Thyroid gland (tissue), 4 donors: ENCODE data around the gene KRTAP5-8.

Experiments used
- CTCF ChIP-seq, 6 experiments: fragments of 200-600 bp in 3 of 6; fragments of 450-650 bp in 3 of 6; sonication (generic) in 3 of 6; IDR thresholded peaks; one replicate each; pipeline ENCODE4 v1.5.1; 2016 to 2019; ENCODE audit warnings: antibody characterized with exemption in 6 of 6, mild to moderate bottlenecking in 2 of 6, inconsistent platforms in 1 of 6, moderate library complexity in 1 of 6
- POLR2A ChIP-seq, 2 donors: fragments of 450-650 bp; IDR thresholded peaks; one replicate each; pipeline ENCODE4 v1.6.1; 2017; ENCODE audit warnings: antibody characterized with exemption in 2 of 2, mild to moderate bottlenecking in 2 of 2, moderate library complexity in 1 of 2

- TF ChIP-seq CTCF (IDR thresholded peaks at IDR 0.05) (no peak), POLR2A (IDR thresholded peaks at IDR 0.05) (no peak)
Measured at GRCh38 chr11:71555508-71555907, 17.7 kb downstream of the KRTAP5-8 start.
